Stimulated activated naive B cell treated with anti-CD40 and anti-IgM and Interleukin-4, amounts not matched to agents 10 μg/mL and 1 μg/mL and 100 μg/mL, for 72 hours (primary cell): Measurements from ENCODE around the gene ALG12.
"Not testable (repeated sequence)": the region's sequence is repeated elsewhere in the genome, so short reads cannot be mapped to it uniquely, and the experiment has no call there.

Source experiments
- ATAC-seq, 2 donors: fragments of 150-1000 bp; cut with Tn5 transposase; replicated peaks; 2 replicates each; pipeline ENCODE4 v1.10.0; 2021; ENCODE audit warnings: moderate library complexity in 1 of 2
- DNase-seq: peaks from one replicate; pipeline ENCODE4 v3.0.0; 2021
- H3K27ac Mint-ChIP-seq: one replicate; pipeline ENCODE4 v1.8.0; 2022; ENCODE audit warnings: mild to moderate bottlenecking, mixed read lengths
- H3K27me3 Mint-ChIP-seq, 2 donors: one replicate each; pipeline ENCODE4 v1.8.0; 2022; ENCODE audit warnings: mixed read lengths in 2 of 2
- H3K36me3 Mint-ChIP-seq, 2 donors: one replicate each; pipeline ENCODE4 v1.8.0; 2022; ENCODE audit warnings: mixed read lengths in 2 of 2, mild to moderate bottlenecking in 1 of 2
- H3K4me1 Mint-ChIP-seq, 2 donors: one replicate each; pipeline ENCODE4 v1.8.0; 2022; ENCODE audit warnings: mixed read lengths in 2 of 2, mild to moderate bottlenecking in 1 of 2
- H3K4me3 Mint-ChIP-seq, 2 donors: one replicate each; pipeline ENCODE4 v1.8.0; 2022; ENCODE audit warnings: mild to moderate bottlenecking in 2 of 2, mixed read lengths in 2 of 2, moderate library complexity in 1 of 2
- H3K9me3 Mint-ChIP-seq, 2 donors: one replicate each; pipeline ENCODE4 v1.8.0; 2022; ENCODE audit warnings: mixed read lengths in 2 of 2, mild to moderate bottlenecking in 1 of 2

ALG12 gene

GRCh38 chr22:49852568-49852897, 65.7 kb downstream of the ALG12 start:
- peaks cover 0 to 14% of the 10 kb centered on the region in 2 donors for H3K36me3 Mint-ChIP-seq
- H3K9me3 Mint-ChIP-seq, ATAC-seq, DNase-seq: not testable (repeated sequence)
- peak overlapping the region; percentile 77 to 82 for H3K4me3 Mint-ChIP-seq
- H3K27me3 Mint-ChIP-seq, result peaks cover 29 to 35% of the 10 kb centered on the region in 2 donors
- H3K4me1 Mint-ChIP-seq, result peaks cover 30 to 44% of the 10 kb centered on the region in 2 donors
- peak overlapping the region; percentile 81 for H3K27ac Mint-ChIP-seq

- H3K9me3 Mint-ChIP-seq, result no peaks in the 10 kb centered on the region
- peak overlapping the region; percentile 63 for H3K27ac Mint-ChIP-seq
Measured at GRCh38 chr22:49850959-49851802, 67.1 kb downstream of the ALG12 start.

More at GRCh38 chr22:49850959-49851802, 67.1 kb downstream of the ALG12 start:
- Mint-ChIP-seq H3K36me3 (peaks cover 0 to 10% of the 10 kb centered on the region in 2 donors), H3K27me3 (peaks cover 34 to 37% of the 10 kb centered on the region in 2 donors), H3K4me3 (peak overlapping the region; percentile 38 to 60), H3K4me1 (peaks cover 25 to 39% of the 10 kb centered on the region in 2 donors)
- DNase-seq (no peak), ATAC-seq (no peak)
